GM12875 (cell line): ENCODE results near the gene PTMS.

ENCODE experiments used
- H3K4me3 ChIP-seq: one replicate; pipeline ENCODE4 v1.5.1; 2011; ENCODE audit warnings: low read depth, low read length, control low read depth
- TF ChIP-seq, protein P1 (sequence below): IDR thresholded peaks from 2 replicates; pipeline ENCODE4 v1.5.1; 2011; ENCODE audit warnings: low read depth, mild to moderate bottlenecking, control low read depth, inconsistent platforms, low read length, moderate library complexity, borderline replicate concordance; ENCODE audit not compliant: insufficient read depth

PTMS gene

DNA sequence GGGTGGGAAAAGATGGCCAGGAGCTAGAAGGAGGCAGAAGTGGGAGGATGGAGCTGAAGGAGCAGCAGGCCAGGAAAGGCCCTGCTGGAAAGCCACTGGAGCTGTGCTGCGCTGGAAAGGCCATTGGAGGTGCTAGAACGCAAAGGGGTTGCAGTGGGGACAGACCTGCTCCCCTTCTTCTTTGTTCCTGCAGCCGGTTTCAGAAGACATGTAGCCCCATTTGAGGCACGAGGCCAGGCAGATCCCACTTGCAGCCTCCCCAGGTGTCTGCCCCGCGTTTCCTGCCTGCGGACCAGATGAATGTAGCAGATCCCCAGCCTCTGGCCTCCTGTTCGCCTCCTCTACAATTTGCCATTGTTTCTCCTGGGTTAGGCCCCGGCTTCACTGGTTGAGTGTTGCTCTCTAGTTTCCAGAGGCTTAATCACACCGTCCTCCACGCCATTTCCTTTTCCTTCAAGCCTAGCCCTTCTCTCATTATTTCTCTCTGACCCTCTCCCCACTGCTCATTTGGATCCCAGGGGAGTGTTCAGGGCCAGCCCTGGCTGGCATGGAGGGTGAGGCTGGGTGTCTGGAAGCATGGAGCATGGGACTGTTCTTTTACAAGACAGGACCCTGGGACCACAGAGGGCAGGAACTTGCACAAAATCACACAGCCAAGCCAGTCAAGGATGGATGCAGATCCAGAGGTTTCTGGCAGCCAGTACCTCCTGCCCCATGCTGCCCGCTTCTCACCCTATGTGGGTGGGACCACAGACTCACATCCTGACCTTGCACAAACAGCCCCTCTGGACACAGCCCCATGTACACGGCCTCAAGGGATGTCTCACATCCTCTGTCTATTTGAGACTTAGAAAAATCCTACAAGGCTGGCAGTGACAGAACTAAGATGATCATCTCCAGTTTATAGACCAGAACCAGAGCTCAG lies 53.2 kb downstream of the PTMS start:
- H3K4me3 ChIP-seq, result no peak overlapping the region
- TF ChIP-seq, protein P1, sequence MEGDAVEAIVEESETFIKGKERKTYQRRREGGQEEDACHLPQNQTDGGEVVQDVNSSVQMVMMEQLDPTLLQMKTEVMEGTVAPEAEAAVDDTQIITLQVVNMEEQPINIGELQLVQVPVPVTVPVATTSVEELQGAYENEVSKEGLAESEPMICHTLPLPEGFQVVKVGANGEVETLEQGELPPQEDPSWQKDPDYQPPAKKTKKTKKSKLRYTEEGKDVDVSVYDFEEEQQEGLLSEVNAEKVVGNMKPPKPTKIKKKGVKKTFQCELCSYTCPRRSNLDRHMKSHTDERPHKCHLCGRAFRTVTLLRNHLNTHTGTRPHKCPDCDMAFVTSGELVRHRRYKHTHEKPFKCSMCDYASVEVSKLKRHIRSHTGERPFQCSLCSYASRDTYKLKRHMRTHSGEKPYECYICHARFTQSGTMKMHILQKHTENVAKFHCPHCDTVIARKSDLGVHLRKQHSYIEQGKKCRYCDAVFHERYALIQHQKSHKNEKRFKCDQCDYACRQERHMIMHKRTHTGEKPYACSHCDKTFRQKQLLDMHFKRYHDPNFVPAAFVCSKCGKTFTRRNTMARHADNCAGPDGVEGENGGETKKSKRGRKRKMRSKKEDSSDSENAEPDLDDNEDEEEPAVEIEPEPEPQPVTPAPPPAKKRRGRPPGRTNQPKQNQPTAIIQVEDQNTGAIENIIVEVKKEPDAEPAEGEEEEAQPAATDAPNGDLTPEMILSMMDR, result peak; percentile 10; the same call in 1 of the 2 replicates

DNA sequence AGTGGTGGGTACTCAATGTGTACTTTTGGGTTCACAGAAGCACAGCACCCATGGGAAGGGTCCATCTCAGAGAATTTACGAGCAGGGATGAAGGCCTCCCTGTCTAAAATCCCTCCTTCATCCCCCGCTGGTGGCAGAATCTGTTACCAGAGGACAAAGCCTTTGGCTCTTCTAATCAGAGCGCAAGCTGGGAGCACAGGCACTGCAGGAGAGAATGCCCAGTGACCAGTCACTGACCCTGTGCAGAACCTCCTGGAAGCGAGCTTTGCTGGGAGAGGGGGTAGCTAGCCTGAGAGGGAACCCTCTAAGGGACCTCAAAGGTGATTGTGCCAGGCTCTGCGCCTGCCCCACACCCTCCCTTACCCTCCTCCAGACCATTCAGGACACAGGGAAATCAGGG lies 54.0 kb downstream of the PTMS start:
- H3K4me3 ChIP-seq, result no peak overlapping the region
- TF ChIP-seq, protein P1, result no peak
